H1 (cell line): Measurements from ENCODE around the gene TSPEAR. TPM values are rescaled to one million over a fixed set of nuclear protein-coding genes. Genes with fewer than 3 reads are reported as not detected.

Experiments used
- CTCF ChIA-PET: fragments of 300-600 bp; sonication (Branson Sonifier 250); formaldehyde crosslinking; loops from one replicate; lab custom pipeline; 2021; ENCODE audit not compliant: partially characterized antibody; lab: Charles Lee
- POLR2A ChIA-PET: fragments of 300-600 bp; sonication (Branson Sonifier 250); formaldehyde crosslinking; loops from one replicate; lab custom pipeline; 2021; ENCODE audit warnings: inconsistent platforms; ENCODE audit not compliant: partially characterized antibody; lab: Charles Lee
- DNase-seq, 2 experiments: peaks; one replicate each; pipeline versions ENCODE4 v3.0.0 to v3.0.0-alpha.2; 2010 to 2022; ENCODE audit warnings: low spot score in 2 of 2, low read depth in 1 of 2, mixed read lengths in 1 of 2
- FAIRE-seq: peaks from 2 replicates; lab custom pipeline; 2011; peaks lifted over from hg19 to GRCh38; lab: Jason Lieb, UNC
- H2AFZ ChIP-seq: 2 replicates; pipeline ENCODE4 v1.8.1; 2012; ENCODE audit warnings: low read length, inconsistent platforms
- H2AK5ac ChIP-seq: 2 replicates; pipeline ENCODE4 v1.6.1; 2013; ENCODE audit warnings: low read depth, low read length
- H2BK120ac ChIP-seq: replicated peaks from 2 replicates; pipeline ENCODE3; 2013; ENCODE audit warnings: low read depth, low read length, inconsistent platforms
- H2BK12ac ChIP-seq: 2 replicates; pipeline ENCODE4 v1.6.1; 2013; ENCODE audit warnings: low read depth, low read length
- H2BK15ac ChIP-seq: 2 replicates; pipeline ENCODE4 v1.6.1; 2013; ENCODE audit warnings: low read length
- H2BK20ac ChIP-seq: 2 replicates; pipeline ENCODE4 v1.6.1; 2013; ENCODE audit warnings: low read length
- H2BK5ac ChIP-seq: 2 replicates; pipeline ENCODE4 v1.6.1; 2013; ENCODE audit warnings: low read depth, low read length
- H3K14ac ChIP-seq: 2 replicates; pipeline ENCODE4 v1.6.1; 2013; ENCODE audit warnings: inconsistent platforms; ENCODE audit not compliant: insufficient read length
- H3K18ac ChIP-seq: 2 replicates; pipeline ENCODE4 v1.6.1; 2013; ENCODE audit warnings: low read length; ENCODE audit errors: extremely low read depth
- H3K23ac ChIP-seq: 2 replicates; pipeline ENCODE4 v1.6.1; 2013; ENCODE audit warnings: inconsistent platforms; ENCODE audit not compliant: insufficient read length
- H3K23me2 ChIP-seq: 2 replicates; pipeline ENCODE4 v1.6.1; 2013; ENCODE audit warnings: low read depth, low read length
- H3K27ac ChIP-seq: 2 replicates; pipeline ENCODE4 v1.6.1; 2011; ENCODE audit warnings: low read depth, low read length, inconsistent platforms
- H3K27me3 ChIP-seq, 4 experiments: replicated peaks in 1 of 4; 1 replicate in 1 of 4; 2 replicates in 3 of 4; pipeline versions ENCODE4 v1.6.1 to v1.8.1; 2011 to 2013; ENCODE audit warnings: low read length in 3 of 4, mild to moderate bottlenecking in 3 of 4, inconsistent platforms in 2 of 4, mixed read lengths in 2 of 4, moderate library complexity in 1 of 4; ENCODE audit not compliant: control insufficient read depth in 3 of 4, insufficient read depth in 3 of 4; ENCODE audit errors: extremely low read depth in 1 of 4
- H3K36me3 ChIP-seq, 4 experiments: 2 replicates each; pipeline versions ENCODE4 v1.6.1 to v1.8.1; 2011 to 2013; ENCODE audit warnings: mild to moderate bottlenecking in 4 of 4, low read length in 3 of 4, moderate library complexity in 2 of 4, control low read depth in 1 of 4, inconsistent platforms in 1 of 4; ENCODE audit not compliant: insufficient read depth in 4 of 4, control insufficient read depth in 2 of 4
- H3K4ac ChIP-seq: replicated peaks from 2 replicates; pipeline ENCODE3; 2013; ENCODE audit warnings: low read length, low read depth, mixed read lengths, inconsistent platforms; ENCODE audit not compliant: insufficient read length
- H3K4me1 ChIP-seq, 4 experiments: replicated peaks in 1 of 4; 1 replicate in 1 of 4; 2 replicates in 3 of 4; pipeline versions ENCODE4 v1.6.1 to v1.8.1; 2011 to 2013; ENCODE audit warnings: low read length in 3 of 4, inconsistent platforms in 2 of 4, mixed read lengths in 1 of 4; ENCODE audit not compliant: insufficient read depth in 4 of 4, control insufficient read depth in 3 of 4
- H3K4me2 ChIP-seq, 2 experiments: 2 replicates each; pipeline versions ENCODE4 v1.6.1 to v1.8.1; 2011 to 2013; ENCODE audit warnings: low read depth in 2 of 2, low read length in 2 of 2, control low read depth in 1 of 2, inconsistent platforms in 1 of 2, mild to moderate bottlenecking in 1 of 2; ENCODE audit not compliant: insufficient read depth in 1 of 2
- H3K4me3 ChIP-seq, 4 experiments: fragments of 200-600, 300-600 bp in 1 of 4; sonication (generic), shearing (Covaris generic), sonication (Bioruptor Twin) in 1 of 4; 2 replicates each; pipeline versions ENCODE4 v1.5.1 to v1.8.1; 2011 to 2016; ENCODE audit warnings: low read length in 4 of 4, low read depth in 3 of 4, control low read depth in 2 of 4, inconsistent platforms in 2 of 4, mild to moderate bottlenecking in 2 of 4, mixed read lengths in 1 of 4, moderate library complexity in 1 of 4; ENCODE audit not compliant: insufficient read depth in 2 of 4; ENCODE audit errors: extremely low read depth in 1 of 4
- H3K56ac ChIP-seq: replicated peaks from 2 replicates; pipeline ENCODE3; 2013; ENCODE audit warnings: low read depth, mild to moderate bottlenecking, mixed read lengths, low read length, inconsistent platforms; ENCODE audit not compliant: insufficient read length
- H3K79me1 ChIP-seq: 2 replicates; pipeline ENCODE4 v1.6.1; 2013; ENCODE audit warnings: low read depth, low read length, control low read depth
- H3K79me2 ChIP-seq, 2 experiments: 2 replicates each; pipeline versions ENCODE4 v1.6.1 to v1.8.1; 2012 to 2013; ENCODE audit warnings: low read length in 2 of 2, mild to moderate bottlenecking in 2 of 2, inconsistent platforms in 1 of 2; ENCODE audit not compliant: insufficient read depth in 2 of 2, control insufficient read depth in 1 of 2
- H3K9ac ChIP-seq, 4 experiments: replicated peaks in 1 of 4; 1 replicate in 1 of 4; 2 replicates in 3 of 4; pipeline versions ENCODE4 v1.6.1 to v1.8.1; 2011 to 2013; ENCODE audit warnings: low read depth in 3 of 4, low read length in 3 of 4, control low read depth in 2 of 4, mild to moderate bottlenecking in 2 of 4, moderate library complexity in 2 of 4, inconsistent platforms in 1 of 4; ENCODE audit errors: extremely low read depth in 1 of 4
- H3K9me3 ChIP-seq, 2 experiments: 2 replicates each; pipeline versions ENCODE4 v1.6.1 to v1.8.1; 2012 to 2013; ENCODE audit warnings: mild to moderate bottlenecking in 2 of 2, moderate library complexity in 2 of 2, control low read depth in 1 of 2, inconsistent platforms in 1 of 2, low read depth in 1 of 2, low read length in 1 of 2, mixed read lengths in 1 of 2; ENCODE audit not compliant: insufficient read depth in 2 of 2
- H4K20me1 ChIP-seq, 2 experiments: replicated peaks in 1 of 2; 2 replicates each; pipeline versions ENCODE3 to v1.8.1; 2011 to 2013; ENCODE audit warnings: inconsistent platforms in 2 of 2, low read length in 2 of 2, mild to moderate bottlenecking in 1 of 2; ENCODE audit not compliant: insufficient read depth in 2 of 2, control insufficient read depth in 1 of 2
- H4K5ac ChIP-seq: 2 replicates; pipeline ENCODE4 v1.6.1; 2013; ENCODE audit warnings: low read length, low read depth, mixed read lengths, inconsistent platforms; ENCODE audit not compliant: insufficient read length
- H4K8ac ChIP-seq: 2 replicates; pipeline ENCODE4 v1.8.0; 2013; ENCODE audit warnings: mild to moderate bottlenecking, moderate library complexity, low read length, inconsistent platforms; ENCODE audit not compliant: insufficient read depth; ENCODE audit errors: extremely low read depth
- H4K91ac ChIP-seq: replicated peaks from 2 replicates; pipeline ENCODE3; 2013; ENCODE audit warnings: low read length, mixed read lengths, inconsistent platforms; ENCODE audit not compliant: insufficient read length
- NANOG ChIP-seq: IDR thresholded peaks from 2 replicates; pipeline ENCODE4 v1.6.1; 2011; ENCODE audit warnings: low read length, low read depth, mild to moderate bottlenecking, inconsistent platforms; ENCODE audit not compliant: insufficient read depth, poor library complexity, severe bottlenecking
- TAF7 ChIP-seq: optimal IDR thresholded peaks from 2 replicates; pipeline ENCODE3; 2011; ENCODE audit warnings: low read depth, mild to moderate bottlenecking, inconsistent platforms, low read length, moderate library complexity, borderline replicate concordance
- WGBS, 2 experiments: shearing (Covaris generic) in 1 of 2; methylation state at CpG; one replicate each; pipeline versions ENCODE4 v1.1.6 to v1.1.7; 2013 to 2015; ENCODE audit warnings: low lambda C conversion rate in 2 of 2, mixed read lengths in 2 of 2, inconsistent platforms in 1 of 2, low coverage in 1 of 2, missing lambda C conversion rate in 1 of 2; ENCODE audit not compliant: insufficient replicate concordance in 2 of 2, insufficient coverage in 1 of 2, insufficient read length in 1 of 2; ENCODE audit errors: extremely low coverage in 1 of 2, missing lambda C conversion rate in 1 of 2; 5-methylcytosine and 5-hydroxymethylcytosine counted together
- polyA plus RNA-seq, 7 experiments: library from polyadenylated mRNA; depleted of rRNA in 3 of 7; stranded (reverse) in 5 of 7; unstranded in 2 of 7; fragments of >200 nt in 5 of 7; fragments of 200-250 nt in 2 of 7; gene quantifications; 1 replicate in 5 of 7; 2 replicates in 1 of 7; 4 replicates in 1 of 7; pipeline versions ENCODE4 v1.2.1 to v1.2.3, GENCODE V29; 2011 to 2013; ENCODE audit warnings: missing spikeins in 2 of 7, mixed read lengths in 2 of 7
- total RNA-seq: library from RNA; stranded (reverse); fragmentation: NEBNext Ultra II Directional; extraction: Animal tissue kit (Norgen Biotek cat#: 25700); gene quantifications from 2 replicates; pipeline ENCODE4 v1.2.1, GENCODE V29; 2021

TSPEAR gene
- total and polyA plus RNA-seq, 2 of the 8 experiments (the other 6 are each of a cell fraction or from before 2014, with no cell fraction given) = 0.58 to 0.89 TPM

GRCh38 chr21:44569861-44570517, 141.4 kb downstream of the TSPEAR start:
- Histone ChIP-seq H4K8ac (no peak overlapping the region), H3K79me2 (no peaks in the 10 kb centered on the region), H3K4me3 (no peak overlapping the region), H3K4me2 (no peak overlapping the region), H3K56ac (no peak overlapping the region), H2AFZ (no peak overlapping the region), H4K20me1 (no peaks in the 10 kb centered on the region), H4K5ac (no peak overlapping the region), H3K4ac (no peak overlapping the region), H3K27me3 (no peaks in the 10 kb centered on the region), H3K14ac (no peak overlapping the region), H2BK5ac (no peak overlapping the region), H3K79me1 (no peaks in the 10 kb centered on the region), H3K18ac (no peak overlapping the region), H3K23ac (no peak overlapping the region), H2BK12ac (no peak overlapping the region), H3K23me2 (no peaks in the 10 kb centered on the region; the same call in 1 of the 2 replicates), H3K9me3 (peaks cover 7 to 13% of the 10 kb centered on the region in 2 experiments; a peak in 3 of 4 replicates), H2AK5ac (no peak overlapping the region), H2BK20ac (no peak overlapping the region), H3K36me3 (no peaks in the 10 kb centered on the region), H2BK15ac (no peak overlapping the region), H4K91ac (no peak overlapping the region), H3K9ac (no peak overlapping the region), H3K27ac (no peak overlapping the region), H3K4me1 (peaks cover 0 to 9% (median 0%) of the 10 kb centered on the region in 4 experiments; a peak in 1 of 7 replicates), H2BK120ac (no peak overlapping the region)
- POLR2A ChIA-PET = no interaction called here
- WGBS, 2 experiments = 93% methylated on average over 12 of the region's 12 CpGs; no CpG with 5 or more reads in 1 of the 2 experiments
- no peak for FAIRE-seq
- CTCF ChIA-PET = interaction anchor here (0.6 kb wide), 1 partner anchor 105 kb away, joined by 3 read pairs; no protein-coding TSS in a partner anchor
- DNase-seq = no peak
- TF ChIP-seq TAF7 (no peak), NANOG (no peak)
